ENCODE measurements around the gene BRWD1. TPM values are rescaled to one million over a fixed set of nuclear protein-coding genes. Genes with fewer than 3 reads are reported as not detected.

The BRWD1 gene
- total and polyA plus RNA-seq, 7 experiments from 2014 or later, result 27.4 to 108 (median 77.9) TPM

DNA sequence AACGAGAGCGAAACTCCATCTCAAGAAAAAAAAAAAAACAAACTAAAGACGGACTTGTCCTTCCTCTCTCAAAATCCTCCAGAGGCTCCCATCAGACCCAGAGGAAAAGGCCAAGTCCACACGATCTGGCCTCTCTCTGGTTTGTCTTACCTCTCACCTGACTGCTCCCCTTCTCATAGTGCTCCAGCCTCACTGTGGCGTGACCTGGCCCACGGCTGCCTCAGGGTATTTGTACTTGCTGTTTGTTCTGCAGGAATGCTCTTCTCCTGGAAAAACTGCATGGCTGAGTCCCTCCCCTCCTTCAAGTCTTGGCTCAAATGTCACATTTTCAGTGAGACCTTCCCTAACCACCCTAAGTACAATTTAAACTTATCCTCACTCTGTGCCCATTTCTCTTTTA is 8.0 kb upstream of the BRWD1 start:
- no peaks in the 10 kb centered on the region for H3K4me1 ChIP-seq (ENCODE audit: control insufficient read depth in 2 of 2, insufficient read depth in 2 of 2, low read length in 2 of 2)
- H3K36me3 ChIP-seq (ENCODE audit: control insufficient read depth in 2 of 3, insufficient read depth in 3 of 3, low read length in 3 of 3), result no peaks in the 10 kb centered on the region
- ATAC-seq, result no peak
- POLR2A ChIA-PET, result interaction anchor here (0.7 kb wide), 1 partner anchor 17 kb away, joined by 3 read pairs; no protein-coding TSS in a partner anchor
- no peak for DNase-seq
- no peaks in the 10 kb centered on the region for H3K27me3 ChIP-seq (ENCODE audit: control insufficient read depth in 2 of 2, insufficient read depth in 2 of 2, low read length in 2 of 2)
- Mint-ChIP-seq H3K4me3 (no peak overlapping the region), H3K36me3 (peaks cover 0 to 4% (median 0%) of the 10 kb centered on the region in 5 donors), H3K9me3 (peaks cover 0 to 2% (median 0%) of the 10 kb centered on the region in 11 donors), H3K27me3 (peaks cover 0 to 3% (median 0%) of the 10 kb centered on the region in 5 donors), H3K27ac (peak overlapping the region in 1 of 9 donors; percentile 2), H3K4me1 (peaks cover 0 to 2% (median 0%) of the 10 kb centered on the region in 7 donors)
- CTCF ChIA-PET, result no interaction called here
- H3K9me3 ChIP-seq (ENCODE audit: control insufficient read depth in 2 of 3, low read length in 3 of 3), result no peaks in the 10 kb centered on the region
- no peak overlapping the region for H3K4me3 ChIP-seq (ENCODE audit: low read length)
- no peak overlapping the region for H3K27ac ChIP-seq (ENCODE audit: low read depth, low read length)
- intact Hi-C loops (cut with micrococcal nuclease), result no loop called here

DNA sequence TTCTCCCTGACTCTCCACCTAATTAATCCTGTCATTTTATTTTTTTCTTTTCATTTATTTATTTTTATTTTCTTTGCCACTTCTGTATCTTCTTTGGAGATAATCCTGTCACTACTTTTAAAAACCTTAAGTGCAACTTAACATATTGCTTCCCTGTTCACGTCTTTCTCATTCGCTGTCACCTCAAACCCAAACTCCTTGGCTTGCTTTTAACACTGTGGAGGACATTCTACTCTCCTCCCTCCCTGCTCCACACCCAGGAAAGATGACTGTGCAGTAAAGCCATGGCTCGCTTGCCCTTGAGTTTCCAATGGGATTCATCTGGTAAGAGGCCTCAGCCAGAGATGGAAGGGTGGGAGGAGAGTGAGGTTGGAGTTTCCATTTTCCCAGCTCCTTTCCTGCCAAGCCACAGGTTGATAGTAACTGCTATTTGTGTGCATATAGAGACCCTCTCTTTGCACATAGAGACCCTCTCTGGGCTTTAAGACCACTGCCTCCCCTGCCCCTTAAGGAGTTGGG is 6.4 kb upstream of the BRWD1 start:
- Mint-ChIP-seq H3K27me3 (no peaks in the 10 kb centered on the region), H3K4me1 (peaks cover 7 to 12% (median 11%) of the 10 kb centered on the region in 7 donors), H3K27ac (peak overlapping the region in 1 of 9 donors; percentile 19), H3K9me3 (no peaks in the 10 kb centered on the region), H3K4me3 (no peak overlapping the region), H3K36me3 (peaks cover 0 to 4% (median 0%) of the 10 kb centered on the region in 5 donors)
- CTCF ChIA-PET, result no interaction called here
- Histone ChIP-seq H3K9me3 (ENCODE audit: control insufficient read depth in 2 of 3, low read length in 3 of 3) (no peaks in the 10 kb centered on the region), H3K4me1 (ENCODE audit: control insufficient read depth in 2 of 2, insufficient read depth in 2 of 2, low read length in 2 of 2) (peaks cover 0 to 4% of the 10 kb centered on the region in 2 donors), H3K36me3 (ENCODE audit: control insufficient read depth in 2 of 3, insufficient read depth in 3 of 3, low read length in 3 of 3) (no peaks in the 10 kb centered on the region), H3K27me3 (ENCODE audit: control insufficient read depth in 2 of 2, insufficient read depth in 2 of 2, low read length in 2 of 2) (no peaks in the 10 kb centered on the region), H3K27ac (ENCODE audit: low read depth, low read length) (no peak overlapping the region), H3K4me3 (ENCODE audit: low read length) (no peak overlapping the region)
- POLR2A ChIA-PET, result interaction anchor here (1.1 kb wide), 2 partner anchors 18 to 30 kb away, joined by 4 read pairs; no protein-coding TSS in a partner anchor
- DNase-seq (no peak), ATAC-seq (no peak)
- intact Hi-C loops (cut with micrococcal nuclease), result loop anchor here in 1 of 2 donors (10.0 kb wide), 1 partner anchor 1755 kb away; no protein-coding TSS in a partner anchor

DNA sequence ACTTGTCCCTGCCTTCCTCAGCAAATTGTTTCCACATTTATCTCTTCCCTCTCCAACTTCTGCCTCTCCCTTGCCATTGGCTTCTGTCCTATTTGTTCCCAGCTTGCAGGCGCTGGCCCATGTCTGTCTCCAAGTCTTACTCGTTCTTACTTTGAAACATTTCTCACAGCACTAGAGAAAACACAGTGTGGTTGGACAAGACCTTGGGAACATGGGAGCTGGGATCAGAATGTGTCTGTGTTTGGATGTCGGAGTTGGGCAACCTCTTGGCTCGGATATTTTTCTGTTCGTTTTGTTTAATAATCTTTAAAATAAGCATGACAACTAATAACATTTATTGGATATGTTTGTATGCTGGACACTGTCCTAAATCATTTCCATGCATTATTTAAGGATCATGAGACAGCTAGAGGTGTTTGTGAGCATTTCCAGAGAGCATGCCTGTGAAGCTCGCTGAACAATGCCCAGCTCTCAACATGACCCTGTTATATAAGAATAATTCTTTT is 5.9 kb upstream of the BRWD1 start:
- Histone ChIP-seq H3K4me3 (ENCODE audit: low read length) (no peak overlapping the region), H3K27ac (ENCODE audit: low read depth, low read length) (no peak overlapping the region), H3K27me3 (ENCODE audit: control insufficient read depth in 2 of 2, insufficient read depth in 2 of 2, low read length in 2 of 2) (no peaks in the 10 kb centered on the region), H3K4me1 (ENCODE audit: control insufficient read depth in 2 of 2, insufficient read depth in 2 of 2, low read length in 2 of 2) (peaks cover 4% of the 10 kb centered on the region in 2 donors), H3K36me3 (ENCODE audit: control insufficient read depth in 2 of 3, insufficient read depth in 3 of 3, low read length in 3 of 3) (no peaks in the 10 kb centered on the region), H3K9me3 (ENCODE audit: control insufficient read depth in 2 of 3, low read length in 3 of 3) (no peaks in the 10 kb centered on the region)
- CTCF ChIA-PET, result interaction anchor here (0.7 kb wide), 1 partner anchor 71 kb away, joined by 3 read pairs; no protein-coding TSS in a partner anchor
- no peak overlapping the region for H3K27ac Mint-ChIP-seq
- peaks cover 10 to 15% (median 14%) of the 10 kb centered on the region in 7 donors for H3K4me1 Mint-ChIP-seq
- POLR2A ChIA-PET, result interaction anchor here (0.6 to 1.1 kb wide), 3 partner anchors 19 to 30 kb away, joined by 3 to 4 read pairs (median 4); no protein-coding TSS in a partner anchor
- no peaks in the 10 kb centered on the region for H3K36me3 Mint-ChIP-seq
- no peak overlapping the region for H3K4me3 Mint-ChIP-seq
- DNase-seq (no peak), ATAC-seq (no peak)
- H3K27me3 Mint-ChIP-seq, result no peaks in the 10 kb centered on the region
- intact Hi-C loops (cut with micrococcal nuclease), result loop anchor here in 1 of 2 donors (10.0 kb wide), 1 partner anchor 1755 kb away; no protein-coding TSS in a partner anchor
- peaks cover 0 to 4% (median 0%) of the 10 kb centered on the region in 11 donors for H3K9me3 Mint-ChIP-seq

DNA sequence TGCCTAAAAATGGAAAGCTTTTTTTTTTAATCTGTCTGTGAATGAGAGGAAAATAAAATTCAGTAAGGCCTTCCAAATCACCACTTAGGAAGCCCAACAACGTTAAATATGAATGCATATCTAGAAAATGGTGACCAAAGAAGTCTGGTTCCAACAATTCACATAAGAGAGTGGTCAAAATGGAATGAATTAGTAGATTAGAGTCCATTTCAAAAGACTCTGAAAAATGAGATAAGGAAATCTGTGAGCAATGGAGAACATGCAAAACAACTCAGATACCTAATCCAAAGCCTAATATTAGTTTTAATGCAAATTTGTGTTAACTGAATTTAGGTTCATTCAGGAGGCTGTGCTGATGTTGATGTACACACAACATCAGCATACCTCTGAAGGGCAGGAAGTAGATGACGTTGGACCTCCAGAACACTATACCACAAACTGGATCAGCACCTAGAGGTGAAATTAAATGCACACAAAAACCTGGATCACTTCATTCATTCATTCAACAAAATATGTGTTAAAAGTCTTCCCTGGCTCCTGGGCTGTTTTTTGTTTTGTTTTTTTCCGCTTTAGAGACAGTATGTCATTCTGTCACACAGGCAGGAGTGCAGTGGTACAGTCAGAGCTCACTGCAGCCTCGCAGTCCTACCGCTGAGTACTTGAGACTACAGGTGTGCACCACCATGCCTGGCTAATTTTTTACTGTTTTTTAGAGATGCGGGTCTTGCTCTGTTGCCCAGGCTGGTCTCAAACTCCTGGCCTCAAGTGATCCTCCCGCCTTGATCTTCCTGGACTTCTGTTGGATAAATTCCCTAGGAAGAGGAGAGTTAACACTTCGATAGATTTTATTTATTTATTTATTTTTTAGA is 4.9 kb upstream of the BRWD1 start:
- no peak overlapping the region for H3K4me3 ChIP-seq (ENCODE audit: low read length)
- DNase-seq, result no peak
- ATAC-seq, result no peak
- intact Hi-C loops (cut with micrococcal nuclease), result loop anchor here in 1 of 2 donors (10.0 kb wide), 1 partner anchor 1754 kb away; no protein-coding TSS in a partner anchor
- no peaks in the 10 kb centered on the region for H3K9me3 ChIP-seq (ENCODE audit: control insufficient read depth in 2 of 3, low read length in 3 of 3)
- H3K4me1 ChIP-seq (ENCODE audit: control insufficient read depth in 2 of 2, insufficient read depth in 2 of 2, low read length in 2 of 2), result peaks cover 4% of the 10 kb centered on the region in 2 donors
- H3K4me3 Mint-ChIP-seq, result no peak overlapping the region
- no peaks in the 10 kb centered on the region for H3K27me3 ChIP-seq (ENCODE audit: control insufficient read depth in 2 of 2, insufficient read depth in 2 of 2, low read length in 2 of 2)
- peaks cover 13 to 19% (median 17%) of the 10 kb centered on the region in 7 donors for H3K4me1 Mint-ChIP-seq
- no peak overlapping the region for H3K27ac ChIP-seq (ENCODE audit: low read depth, low read length)
- H3K27me3 Mint-ChIP-seq, result no peaks in the 10 kb centered on the region
- H3K36me3 ChIP-seq (ENCODE audit: control insufficient read depth in 2 of 3, insufficient read depth in 3 of 3, low read length in 3 of 3), result peaks cover 0 to 5% (median 0%) of the 10 kb centered on the region in 3 experiments
- H3K9me3 Mint-ChIP-seq, result peaks cover 0 to 8% (median 0%) of the 10 kb centered on the region in 11 donors
- no peaks in the 10 kb centered on the region for H3K36me3 Mint-ChIP-seq
- no peak overlapping the region for H3K27ac Mint-ChIP-seq
- POLR2A ChIA-PET, result interaction anchor here (0.6 to 8.8 kb wide), 2 partner anchors 28 to 119 kb away, joined by 3 to 139 read pairs; partner anchors contain the start of gene HMGN1
- CTCF ChIA-PET, result interaction anchor here (0.6 kb wide), 1 partner anchor 30 kb away, joined by 6 read pairs; no protein-coding TSS in a partner anchor

DNA sequence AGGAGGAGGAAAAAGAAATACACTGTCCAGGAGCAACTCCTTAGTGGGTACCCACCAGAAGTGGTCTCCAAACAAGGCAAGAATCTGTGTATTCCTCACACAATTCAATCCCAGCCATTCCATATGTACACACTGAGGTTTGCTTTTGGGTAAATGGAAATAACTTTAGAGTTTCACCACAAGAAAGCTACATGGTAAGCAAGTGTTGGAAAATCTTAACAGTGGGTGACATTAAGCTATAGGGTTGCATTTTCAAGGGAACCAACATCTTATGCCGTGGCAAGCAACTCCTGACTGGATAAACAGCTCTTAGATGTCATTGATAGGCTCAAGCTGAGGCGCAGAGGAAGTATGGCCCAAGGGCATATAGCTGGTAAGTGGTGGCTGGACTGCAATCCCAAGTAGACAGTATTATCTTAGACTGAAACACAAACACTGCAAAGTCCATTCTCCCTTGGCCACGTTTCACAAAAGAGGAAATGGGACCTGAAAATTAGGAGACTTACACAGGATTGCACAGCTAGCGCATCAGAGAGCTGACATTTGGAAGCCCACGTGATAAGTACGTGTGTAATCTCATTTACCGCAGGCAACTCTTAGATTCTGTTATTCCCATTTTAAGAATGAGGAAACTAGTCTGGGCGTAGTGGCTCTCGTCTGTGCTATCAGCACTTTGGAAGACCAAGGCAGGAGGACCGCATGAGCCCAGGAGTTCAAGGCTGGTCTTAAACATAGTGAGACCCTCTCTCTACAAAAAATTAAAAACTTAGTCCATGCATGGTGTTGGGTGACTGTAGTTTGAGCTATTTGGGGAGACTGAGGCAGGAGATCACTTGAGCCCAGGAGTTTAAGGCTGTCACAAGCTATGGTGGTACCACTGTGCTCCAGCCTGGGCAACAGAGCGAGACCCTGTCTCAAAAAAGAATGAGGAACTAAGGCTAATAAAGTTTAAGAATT is 4.0 kb upstream of the BRWD1 start:
- Mint-ChIP-seq H3K4me3 (no peak overlapping the region), H3K27me3 (no peaks in the 10 kb centered on the region), H3K36me3 (no peaks in the 10 kb centered on the region), H3K27ac (peak overlapping the region in 1 of 9 donors; percentile 32), H3K4me1 (peaks cover 13 to 20% (median 18%) of the 10 kb centered on the region in 7 donors), H3K9me3 (peaks cover 0 to 9% (median 0%) of the 10 kb centered on the region in 11 donors)
- H3K27ac ChIP-seq (ENCODE audit: low read depth, low read length), result no peak overlapping the region
- ChIA-PET POLR2A (interaction anchor here (0.6 to 8.8 kb wide), 2 partner anchors 29 to 120 kb away, joined by 3 to 139 read pairs; partner anchors contain the start of gene HMGN1), CTCF (interaction anchor here (0.6 kb wide), 1 partner anchor 31 kb away, joined by 6 read pairs; no protein-coding TSS in a partner anchor)
- intact Hi-C loops (cut with micrococcal nuclease), result loop anchor here in 1 of 2 donors (10.0 kb wide), 1 partner anchor 1753 kb away; no protein-coding TSS in a partner anchor
- DNase-seq (no peak), ATAC-seq (no peak)
- H3K4me1 ChIP-seq (ENCODE audit: control insufficient read depth in 2 of 2, insufficient read depth in 2 of 2, low read length in 2 of 2), result peaks cover 4% of the 10 kb centered on the region in 2 donors
- H3K4me3 ChIP-seq (ENCODE audit: low read length), result no peak overlapping the region
- peaks cover 0 to 9% (median 0%) of the 10 kb centered on the region in 3 experiments for H3K36me3 ChIP-seq (ENCODE audit: control insufficient read depth in 2 of 3, insufficient read depth in 3 of 3, low read length in 3 of 3)
- H3K27me3 ChIP-seq (ENCODE audit: control insufficient read depth in 2 of 2, insufficient read depth in 2 of 2, low read length in 2 of 2), result no peaks in the 10 kb centered on the region
- H3K9me3 ChIP-seq (ENCODE audit: control insufficient read depth in 2 of 3, low read length in 3 of 3), result no peaks in the 10 kb centered on the region
